ENCODE measurements around the gene ZACN.

The ZACN gene

GRCh38 chr17:76088868-76089576 is 10.0 kb downstream of the ZACN start:
- Histone ChIP-seq H3K36me3 (replicated peaks) (peaks cover 73% of the 10 kb centered on the region), H3K27me3 (replicated peaks) (no peaks in the 10 kb centered on the region), H3K27ac (no peak overlapping the region), H3K4me3 (ENCODE audit: low read depth, low read length) (no peak overlapping the region)
- no peak for DNase-seq
- TF ChIP-seq, protein P1, sequence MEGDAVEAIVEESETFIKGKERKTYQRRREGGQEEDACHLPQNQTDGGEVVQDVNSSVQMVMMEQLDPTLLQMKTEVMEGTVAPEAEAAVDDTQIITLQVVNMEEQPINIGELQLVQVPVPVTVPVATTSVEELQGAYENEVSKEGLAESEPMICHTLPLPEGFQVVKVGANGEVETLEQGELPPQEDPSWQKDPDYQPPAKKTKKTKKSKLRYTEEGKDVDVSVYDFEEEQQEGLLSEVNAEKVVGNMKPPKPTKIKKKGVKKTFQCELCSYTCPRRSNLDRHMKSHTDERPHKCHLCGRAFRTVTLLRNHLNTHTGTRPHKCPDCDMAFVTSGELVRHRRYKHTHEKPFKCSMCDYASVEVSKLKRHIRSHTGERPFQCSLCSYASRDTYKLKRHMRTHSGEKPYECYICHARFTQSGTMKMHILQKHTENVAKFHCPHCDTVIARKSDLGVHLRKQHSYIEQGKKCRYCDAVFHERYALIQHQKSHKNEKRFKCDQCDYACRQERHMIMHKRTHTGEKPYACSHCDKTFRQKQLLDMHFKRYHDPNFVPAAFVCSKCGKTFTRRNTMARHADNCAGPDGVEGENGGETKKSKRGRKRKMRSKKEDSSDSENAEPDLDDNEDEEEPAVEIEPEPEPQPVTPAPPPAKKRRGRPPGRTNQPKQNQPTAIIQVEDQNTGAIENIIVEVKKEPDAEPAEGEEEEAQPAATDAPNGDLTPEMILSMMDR (IDR thresholded peaks at IDR 0.05; ENCODE audit: low read depth, low read length, missing control alignments) = no peak
- in situ Hi-C loops (cut with HindIII; ENCODE audit: low pct_ligation_motif_present, low sequenced_read_pairs) = no loop called here

DNA sequence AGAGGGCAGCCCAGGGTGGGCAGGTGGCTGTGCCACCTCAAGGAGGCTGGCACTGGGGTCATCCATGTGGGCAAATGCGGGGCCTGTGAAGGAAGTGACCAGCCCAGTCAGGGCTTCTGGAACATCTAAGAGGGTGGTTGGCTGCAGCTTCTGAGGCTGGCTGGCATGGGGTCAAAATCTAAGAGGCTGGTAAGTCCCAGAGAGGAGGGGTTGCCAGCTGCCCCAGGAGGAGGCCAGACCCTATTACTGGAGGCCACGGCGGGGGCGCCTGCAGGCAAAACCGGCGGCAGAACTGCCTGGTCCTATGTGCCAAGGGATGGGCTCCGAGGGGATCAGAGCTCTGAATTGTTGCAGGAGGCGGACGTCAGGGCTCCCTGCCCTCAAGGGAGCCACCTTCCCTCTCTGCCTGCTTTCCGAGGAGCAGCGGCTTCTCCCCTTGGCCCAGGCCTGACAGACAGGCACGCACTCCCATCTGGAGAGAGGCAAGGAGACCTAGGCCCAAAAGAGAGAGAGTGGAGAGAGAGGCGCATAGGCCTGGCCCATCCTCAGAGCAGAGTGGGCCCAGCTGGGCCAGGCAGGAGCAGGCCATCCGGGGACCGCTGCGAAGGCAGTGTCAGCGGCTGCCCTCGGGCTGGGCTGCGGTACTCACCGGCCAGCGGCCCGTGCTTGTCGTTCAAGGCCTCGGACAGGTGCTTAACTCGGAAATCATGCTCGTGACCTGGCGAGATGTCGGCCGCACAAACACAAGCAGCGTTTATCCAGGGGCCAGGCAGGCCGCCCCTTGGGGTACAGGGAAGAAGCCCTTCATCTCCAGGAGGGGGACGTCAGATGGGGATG is 10.9 kb downstream of the ZACN start:
- Histone ChIP-seq H3K4me3 (ENCODE audit: low read depth, low read length) (no peak overlapping the region), H3K36me3 (replicated peaks) (peaks cover 69% of the 10 kb centered on the region), H3K27me3 (replicated peaks) (no peaks in the 10 kb centered on the region), H3K27ac (no peak overlapping the region)
- no peak for DNase-seq
- TF ChIP-seq, protein P1 (IDR thresholded peaks at IDR 0.05; ENCODE audit: low read depth, low read length, missing control alignments) = no peak
- in situ Hi-C loops (cut with HindIII; ENCODE audit: low pct_ligation_motif_present, low sequenced_read_pairs) = no loop called here

- in situ Hi-C loops (cut with HindIII; ENCODE audit: low pct_ligation_motif_present, low sequenced_read_pairs) = no loop called here
- Histone ChIP-seq H3K36me3 (replicated peaks) (peaks cover 65% of the 10 kb centered on the region), H3K27me3 (replicated peaks) (no peaks in the 10 kb centered on the region), H3K4me3 (ENCODE audit: low read depth, low read length) (no peak overlapping the region), H3K27ac (no peak overlapping the region)
- TF ChIP-seq, protein P1 (IDR thresholded peaks at IDR 0.05; ENCODE audit: low read depth, low read length, missing control alignments) = no peak
- DNase-seq = no peak
These were observed 11.6 kb downstream of the ZACN start for GRCh38 chr17:76090517-76091129.

GRCh38 chr17:76091526-76092286 is 12.7 kb downstream of the ZACN start:
- H3K27ac ChIP-seq = no peak overlapping the region
- TF ChIP-seq, protein P1 (IDR thresholded peaks at IDR 0.05; ENCODE audit: low read depth, low read length, missing control alignments) = no peak

DNA sequence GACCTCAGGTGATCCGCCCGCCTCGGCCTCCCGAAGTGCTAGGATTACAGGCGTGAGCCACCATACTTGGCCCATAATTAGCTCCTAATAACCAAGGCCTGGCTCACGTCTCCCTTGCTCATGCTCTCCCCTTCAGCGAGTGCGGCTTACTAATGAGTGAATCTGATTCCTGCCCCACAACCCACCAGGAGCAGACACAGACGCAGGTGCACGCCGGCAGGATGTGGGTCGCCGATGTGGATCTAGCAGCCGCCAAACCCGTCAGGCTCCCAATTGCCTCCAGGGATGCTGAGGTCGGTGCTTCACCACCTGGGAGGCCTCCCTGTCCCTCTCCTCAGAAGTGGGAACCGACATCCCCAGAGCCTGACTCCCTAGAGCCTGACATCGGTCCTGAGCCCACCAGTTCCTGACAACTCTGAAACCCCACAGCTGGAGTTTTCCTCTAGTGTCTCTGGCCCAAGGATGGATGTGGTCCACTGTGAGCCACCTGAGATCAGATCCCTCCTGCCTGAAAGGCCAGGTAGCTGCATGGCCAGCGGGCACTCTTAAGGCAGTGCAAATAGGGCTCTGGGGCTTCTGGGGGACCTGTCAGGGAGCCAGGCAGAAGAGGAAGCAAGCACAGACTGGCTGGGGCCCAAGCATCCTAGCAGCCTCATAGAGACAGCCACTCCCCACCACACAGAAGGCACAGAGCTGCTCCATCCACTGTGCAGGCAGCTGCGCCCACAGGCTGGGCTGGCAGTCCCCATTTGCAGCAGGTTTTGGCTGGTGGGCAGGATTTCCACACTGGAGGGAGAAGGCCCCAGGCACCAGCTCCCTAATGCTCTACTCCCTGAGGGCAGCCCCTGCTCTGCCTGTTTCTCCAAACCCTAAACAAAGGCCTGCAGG is 13.8 kb downstream of the ZACN start:
- Histone ChIP-seq H3K4me3 (ENCODE audit: low read depth, low read length) (no peak overlapping the region), H3K36me3 (replicated peaks) (peaks cover 71% of the 10 kb centered on the region), H3K27me3 (replicated peaks) (no peaks in the 10 kb centered on the region), H3K27ac (no peak overlapping the region)
- no peak for DNase-seq
- in situ Hi-C loops (cut with HindIII; ENCODE audit: low pct_ligation_motif_present, low sequenced_read_pairs) = no loop called here
- TF ChIP-seq, protein P1 (IDR thresholded peaks at IDR 0.05; ENCODE audit: low read depth, low read length, missing control alignments) = no peak

More at GRCh38 chr17:76091526-76092286, 12.7 kb downstream of the ZACN start:
- Histone ChIP-seq H3K4me3 (ENCODE audit: low read depth, low read length) (no peak overlapping the region), H3K27me3 (replicated peaks) (no peaks in the 10 kb centered on the region), H3K36me3 (replicated peaks) (peaks cover 68% of the 10 kb centered on the region)
- in situ Hi-C loops (cut with HindIII; ENCODE audit: low pct_ligation_motif_present, low sequenced_read_pairs) = no loop called here
- DNase-seq = no peak
